ENCODE data around the gene RPA3. TPM values are rescaled to one million over a fixed set of nuclear protein-coding genes. Genes with fewer than 3 reads are reported as not detected.

Gene RPA3
- total RNA-seq, 1 experiment from 2014 or later, result 44.2 TPM

DNA sequence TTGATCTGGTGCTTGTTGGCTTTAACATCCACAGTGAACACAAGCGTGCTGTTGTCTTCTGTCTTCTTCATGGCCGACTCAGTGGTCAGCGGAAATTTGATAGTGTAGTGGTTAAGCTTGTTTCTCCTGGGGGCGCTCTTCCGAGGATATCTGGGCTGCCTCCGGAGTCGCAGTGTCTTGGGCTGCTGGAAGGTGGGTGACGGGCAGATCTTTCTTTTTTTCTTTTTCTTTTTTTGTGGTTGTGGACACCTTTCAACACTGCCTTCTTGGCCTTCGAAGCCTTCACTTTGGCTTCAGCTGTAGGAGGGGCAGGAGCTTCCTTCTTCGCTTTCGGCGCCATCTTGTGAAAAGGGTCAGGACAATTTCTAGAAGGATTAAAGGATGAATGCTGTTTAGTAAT lies 23.8 kb upstream of the RPA3 start:
- POLR2A ChIA-PET, result interaction anchor here (0.6 kb wide), 1 partner anchor 51 kb away, joined by 3 read pairs; no protein-coding TSS in a partner anchor
- H3K4me1 Mint-ChIP-seq (ENCODE audit: insufficient read depth, unreplicated experiment), result no peaks in the 10 kb centered on the region
- intact Hi-C loops (cut with micrococcal nuclease), result loop anchor here (5.0 kb wide), 1 partner anchor 60 kb away; no protein-coding TSS in a partner anchor
- no TSS peak for BruUV-seq (replicated peaks)
- TF ChIP-seq, protein P1, sequence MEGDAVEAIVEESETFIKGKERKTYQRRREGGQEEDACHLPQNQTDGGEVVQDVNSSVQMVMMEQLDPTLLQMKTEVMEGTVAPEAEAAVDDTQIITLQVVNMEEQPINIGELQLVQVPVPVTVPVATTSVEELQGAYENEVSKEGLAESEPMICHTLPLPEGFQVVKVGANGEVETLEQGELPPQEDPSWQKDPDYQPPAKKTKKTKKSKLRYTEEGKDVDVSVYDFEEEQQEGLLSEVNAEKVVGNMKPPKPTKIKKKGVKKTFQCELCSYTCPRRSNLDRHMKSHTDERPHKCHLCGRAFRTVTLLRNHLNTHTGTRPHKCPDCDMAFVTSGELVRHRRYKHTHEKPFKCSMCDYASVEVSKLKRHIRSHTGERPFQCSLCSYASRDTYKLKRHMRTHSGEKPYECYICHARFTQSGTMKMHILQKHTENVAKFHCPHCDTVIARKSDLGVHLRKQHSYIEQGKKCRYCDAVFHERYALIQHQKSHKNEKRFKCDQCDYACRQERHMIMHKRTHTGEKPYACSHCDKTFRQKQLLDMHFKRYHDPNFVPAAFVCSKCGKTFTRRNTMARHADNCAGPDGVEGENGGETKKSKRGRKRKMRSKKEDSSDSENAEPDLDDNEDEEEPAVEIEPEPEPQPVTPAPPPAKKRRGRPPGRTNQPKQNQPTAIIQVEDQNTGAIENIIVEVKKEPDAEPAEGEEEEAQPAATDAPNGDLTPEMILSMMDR (IDR thresholded peaks at IDR 0.05; ENCODE audit: unreplicated experiment), result no peak
- H3K27me3 Mint-ChIP-seq (ENCODE audit: insufficient read depth, unreplicated experiment), result no peaks in the 10 kb centered on the region
- H3K36me3 Mint-ChIP-seq (ENCODE audit: insufficient read depth, unreplicated experiment), result no peaks in the 10 kb centered on the region
- H3K9me3 Mint-ChIP-seq (ENCODE audit: unreplicated experiment), result no peaks in the 10 kb centered on the region
- CTCF ChIA-PET, result interaction anchor here (0.7 kb wide), 1 partner anchor 80 kb away, joined by 3 read pairs; no protein-coding TSS in a partner anchor
- no peak overlapping the region for H3K4me3 Mint-ChIP-seq (ENCODE audit: unreplicated experiment)
- no peak for DNase-seq (ENCODE audit: unreplicated experiment)
- H3K27ac Mint-ChIP-seq (ENCODE audit: low read depth, unreplicated experiment), result no peak overlapping the region

DNA sequence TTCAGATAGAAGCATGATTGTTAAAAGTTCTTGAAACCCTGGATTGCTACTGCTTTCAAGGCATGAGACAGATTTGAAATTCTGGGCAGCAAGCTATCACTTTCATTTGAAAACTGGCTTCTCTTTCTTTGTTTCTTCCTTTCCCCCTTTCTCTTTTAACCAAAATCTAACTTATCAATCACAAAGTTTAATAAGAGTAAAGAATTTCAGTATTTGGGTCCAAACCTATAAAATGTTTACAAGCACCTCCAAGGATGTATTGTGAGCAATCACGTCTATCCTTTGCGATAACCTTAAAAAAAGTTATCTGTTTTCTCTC lies 21.6 kb upstream of the RPA3 start:
- TF ChIP-seq, protein P1 (IDR thresholded peaks at IDR 0.05; ENCODE audit: unreplicated experiment), result no peak
- POLR2A ChIA-PET, result no interaction called here
- no peaks in the 10 kb centered on the region for H3K9me3 Mint-ChIP-seq (ENCODE audit: unreplicated experiment)
- H3K36me3 Mint-ChIP-seq (ENCODE audit: insufficient read depth, unreplicated experiment), result no peaks in the 10 kb centered on the region
- no peak overlapping the region for H3K4me3 Mint-ChIP-seq (ENCODE audit: unreplicated experiment)
- no peaks in the 10 kb centered on the region for H3K4me1 Mint-ChIP-seq (ENCODE audit: insufficient read depth, unreplicated experiment)
- no peaks in the 10 kb centered on the region for H3K27me3 Mint-ChIP-seq (ENCODE audit: insufficient read depth, unreplicated experiment)
- CTCF ChIA-PET, result interaction anchor here (1.5 kb wide), 1 partner anchor 21 kb away, joined by 4 read pairs; no protein-coding TSS in a partner anchor
- DNase-seq (ENCODE audit: unreplicated experiment), result no peak
- BruUV-seq (replicated peaks), result no TSS peak
- H3K27ac Mint-ChIP-seq (ENCODE audit: low read depth, unreplicated experiment), result no peak overlapping the region
- intact Hi-C loops (cut with micrococcal nuclease), result loop anchor here (5.0 kb wide), 1 partner anchor 58 kb away; no protein-coding TSS in a partner anchor

DNA sequence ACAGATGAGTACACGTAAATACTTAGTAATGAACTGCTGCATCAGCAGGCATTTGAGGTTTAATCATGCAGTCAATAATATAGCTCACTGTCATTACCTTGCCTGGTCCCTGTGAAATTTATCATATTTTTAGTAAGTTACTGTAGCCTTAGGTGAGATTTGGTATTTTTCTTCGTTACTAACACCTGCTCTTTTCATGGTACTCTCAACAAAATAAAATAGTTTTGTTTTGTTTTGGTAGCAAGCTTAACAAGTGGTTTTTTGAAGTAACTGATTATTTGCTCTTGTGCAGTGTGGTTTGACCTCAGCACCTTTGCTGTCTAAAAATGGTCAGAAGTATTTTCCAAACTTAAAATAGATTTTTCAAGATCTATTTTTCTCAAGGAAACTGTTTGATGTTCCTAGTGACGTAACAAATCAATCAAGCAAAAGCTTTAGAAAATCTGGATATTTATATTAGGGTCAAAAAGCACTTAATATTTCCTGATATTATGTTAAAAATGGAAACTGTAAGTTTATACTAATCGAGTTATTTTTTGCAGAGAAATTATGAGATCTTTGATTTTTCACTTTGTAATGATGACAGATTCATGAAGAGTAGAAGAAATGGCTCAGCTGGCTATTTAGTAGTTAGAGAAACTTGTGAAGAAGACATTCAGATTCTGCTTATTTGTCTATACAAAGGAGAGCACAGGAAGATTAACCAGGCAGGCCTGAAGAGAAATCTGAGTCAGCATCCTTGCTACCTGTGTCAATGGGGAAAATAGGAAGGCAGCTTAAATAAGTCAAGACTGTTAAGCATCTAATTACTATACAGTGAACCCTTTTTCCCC lies 21.0 kb upstream of the RPA3 start:
- TF ChIP-seq, protein P1 (IDR thresholded peaks at IDR 0.05; ENCODE audit: unreplicated experiment), result no peak
- Mint-ChIP-seq H3K4me3 (ENCODE audit: unreplicated experiment) (no peak overlapping the region), H3K4me1 (ENCODE audit: insufficient read depth, unreplicated experiment) (no peaks in the 10 kb centered on the region), H3K27ac (ENCODE audit: low read depth, unreplicated experiment) (no peak overlapping the region), H3K36me3 (ENCODE audit: insufficient read depth, unreplicated experiment) (no peaks in the 10 kb centered on the region), H3K27me3 (ENCODE audit: insufficient read depth, unreplicated experiment) (no peaks in the 10 kb centered on the region), H3K9me3 (ENCODE audit: unreplicated experiment) (no peaks in the 10 kb centered on the region)
- POLR2A ChIA-PET, result interaction anchor here (1.3 to 1.8 kb wide), 2 partner anchors 11 to 20 kb away, joined by 5 to 10 read pairs; no protein-coding TSS in a partner anchor
- BruUV-seq (replicated peaks), result no TSS peak
- no peak for DNase-seq (ENCODE audit: unreplicated experiment)
- CTCF ChIA-PET, result interaction anchor here (1.0 to 1.5 kb wide), 4 partner anchors 17 to 23 kb away, joined by 3 to 4 read pairs (median 3); no protein-coding TSS in a partner anchor
- intact Hi-C loops (cut with micrococcal nuclease), result loop anchor here (5.0 kb wide), 1 partner anchor 57 kb away; no protein-coding TSS in a partner anchor

DNA sequence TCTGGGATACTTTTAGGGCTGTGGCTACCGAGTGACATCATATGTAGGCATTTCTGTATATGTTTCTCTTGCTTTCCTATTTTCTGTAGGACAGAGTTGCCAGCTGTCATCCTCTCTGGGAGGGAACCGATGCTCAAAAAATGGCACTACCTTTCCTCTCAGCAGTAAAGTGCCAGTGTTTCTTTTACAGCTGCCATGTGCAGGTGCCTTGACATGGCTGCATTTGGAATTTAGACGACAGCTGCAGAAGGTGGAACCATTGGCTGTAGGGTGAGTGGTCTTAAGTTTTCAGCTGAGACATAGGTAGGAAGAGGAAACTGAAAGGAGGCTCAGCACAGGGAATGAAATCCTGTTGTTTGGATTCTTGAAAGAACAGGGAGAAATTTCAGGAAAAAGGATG lies 20.2 kb upstream of the RPA3 start:
- Mint-ChIP-seq H3K27ac (ENCODE audit: low read depth, unreplicated experiment) (no peak overlapping the region), H3K27me3 (ENCODE audit: insufficient read depth, unreplicated experiment) (no peaks in the 10 kb centered on the region), H3K4me1 (ENCODE audit: insufficient read depth, unreplicated experiment) (no peaks in the 10 kb centered on the region), H3K4me3 (ENCODE audit: unreplicated experiment) (no peak overlapping the region), H3K36me3 (ENCODE audit: insufficient read depth, unreplicated experiment) (no peaks in the 10 kb centered on the region), H3K9me3 (ENCODE audit: unreplicated experiment) (no peaks in the 10 kb centered on the region)
- intact Hi-C loops (cut with micrococcal nuclease), result no loop called here
- TF ChIP-seq, protein P1 (IDR thresholded peaks at IDR 0.05; ENCODE audit: unreplicated experiment), result no peak
- DNase-seq (ENCODE audit: unreplicated experiment), result no peak
- POLR2A ChIA-PET, result interaction anchor here (1.2 to 1.8 kb wide), 3 partner anchors 12 to 25 kb away, joined by 4 to 10 read pairs (median 5); no protein-coding TSS in a partner anchor
- CTCF ChIA-PET, result interaction anchor here (1.0 to 1.5 kb wide), 4 partner anchors 16 to 23 kb away, joined by 3 to 4 read pairs (median 3); no protein-coding TSS in a partner anchor
- BruUV-seq (replicated peaks), result no TSS peak

Measured in MCF 10A (cell line).